ENCODE measurements around the gene ZFAND4. TPM values are rescaled to one million over a fixed set of nuclear protein-coding genes. Genes with fewer than 3 reads are reported as not detected.

The ZFAND4 gene
- total and polyA plus RNA-seq, 10 of the 15 experiments (the other 5 are each of a cell fraction or from before 2014, with no cell fraction given): 4.7 to 20.8 (median 12.8) TPM

- 92% methylated on average over 1 of the region's 1 CpG for WGBS (ENCODE audit: insufficient coverage, insufficient replicate concordance, low lambda C conversion rate, missing lambda C conversion rate)
- no peak for ATAC-seq
- in situ Hi-C loops (cut with MboI) (no loop called here), intact Hi-C loops (cut with micrococcal nuclease; ENCODE audit: unreplicated experiment) (no loop called here)
- Histone ChIP-seq H3K9ac (ENCODE audit: control insufficient read depth, insufficient read depth, low read length) (no peak overlapping the region), H3K9me3 (replicated peaks; ENCODE audit: control insufficient read depth, insufficient read depth, low read length) (no peaks in the 10 kb centered on the region; the same call in 1 of the 3 replicates), H3K4me1 (ENCODE audit: control insufficient read depth, insufficient read depth, low read length) (peaks cover 18% of the 10 kb centered on the region), H3K36me3 (ENCODE audit: control insufficient read depth in 2 of 2, insufficient read depth in 2 of 2, low read length in 1 of 2) (no peaks in the 10 kb centered on the region), H3K79me2 (ENCODE audit: control insufficient read depth, insufficient read depth, low read length) (peaks cover 11% of the 10 kb centered on the region), H4K20me1 (ENCODE audit: control insufficient read depth, insufficient read depth) (no peaks in the 10 kb centered on the region), H2AFZ (ENCODE audit: control insufficient read depth, low read depth, low read length) (peak overlapping the region; percentile 30; the same call in 1 of the 2 replicates), H3K4me3 (no peak overlapping the region), H3K27me3 (replicated peaks in 1 of 2; ENCODE audit: control insufficient read depth in 2 of 2, insufficient read depth in 2 of 2, low read length in 1 of 2) (no peaks in the 10 kb centered on the region), H3K27ac (ENCODE audit: control insufficient read depth, insufficient read depth) (peak overlapping the region; percentile 38; the same call in 1 of the 2 replicates), H3K4me2 (ENCODE audit: control insufficient read depth, insufficient read depth) (peak overlapping the region; percentile 57)
- TF ChIP-seq MYB (IDR thresholded peaks at IDR 0.05; ENCODE audit: borderline replicate concordance, low read depth, low read length) (no peak), SPI1 (IDR thresholded peaks at IDR 0.05; ENCODE audit: borderline replicate concordance, insufficient read depth, low read depth, low read length) (no peak), JUND (IDR thresholded peaks at IDR 0.05; ENCODE audit: low read depth, low read length) (no peak), IKZF1 (conservative IDR thresholded peaks at IDR 0.05) (no peak), GATAD2B (conservative IDR thresholded peaks at IDR 0.05; ENCODE audit: low read depth) (no peak), CBX5 (IDR thresholded peaks at IDR 0.05; ENCODE audit: low read depth) (no peak), IRF5 (IDR thresholded peaks at IDR 0.05; ENCODE audit: borderline replicate concordance) (no peak), JUNB (IDR thresholded peaks at IDR 0.05) (no peak), PRDM15 (CRISPR knock-in tag; IDR thresholded peaks at IDR 0.05) (no peak)
- FAIRE-seq: no peak
- ChIA-PET SMC1A (ENCODE audit: uncharacterized antibody, unreplicated experiment) (interaction anchor here (1.1 to 3.0 kb wide), 7 partner anchors 9 to 121 kb away, joined by 4 to 21 read pairs (median 6); partner anchors contain the start of gene ZFAND4), POLR2A (no interaction called here), RAD21 (ENCODE audit: unreplicated experiment) (no interaction called here), CTCF (interaction anchor here (0.9 to 2.7 kb wide), 2 partner anchors 11 to 13 kb away, joined by 3 to 16 read pairs; no protein-coding TSS in a partner anchor)
- no TSS peak for BruUV-seq (replicated peaks)
- DNase-seq (ENCODE audit: low read depth, low spot score): no peak
Observed at GRCh38 chr10:45582386-45582781, 90.2 kb downstream of the ZFAND4 start.
